PC-3 (cell line): Measurements from ENCODE around the gene IL32. TPM values are rescaled to one million over a fixed set of nuclear protein-coding genes. Genes with fewer than 3 reads are reported as not detected.
"Not testable (repeated sequence)": the region's sequence is repeated elsewhere in the genome, so short reads cannot be mapped to it uniquely, and the experiment has no call there.

Source experiments
- ATAC-seq: fragments of 200-7000 bp; cut with Tn5 transposase; 2 replicates; pipeline ENCODE4 v1.9.1; 2020; ENCODE audit warnings: mild to moderate bottlenecking, moderate library complexity
- BruUV-seq: library from RNA; stranded (reverse); fragments of 400-500 nt; replicated peaks from 2 replicates; lab custom pipeline; 2021; lab: Mats Ljungman, UMichigan
- CTCF ChIA-PET: fragments of 300-600 bp; sonication (Branson Sonifier 250); formaldehyde crosslinking; loops from one replicate; lab custom pipeline; 2022; ENCODE audit warnings: antibody characterized with exemption; lab: Charles Lee
- POLR2A ChIA-PET: fragments of 300-600 bp; sonication (Branson Sonifier 250); formaldehyde crosslinking; loops from one replicate; lab custom pipeline; 2022; ENCODE audit warnings: antibody characterized with exemption; ENCODE audit not compliant: unreplicated experiment; lab: Charles Lee
- DNase-seq: peaks from one replicate; pipeline ENCODE4 v3.0.0-alpha.2; 2015
- H2AFZ ChIP-seq: fragments of 300-600 bp; sonication (generic); 2 replicates; pipeline ENCODE4 v1.6.0; 2016; ENCODE audit warnings: antibody characterized with exemption, low read length
- H3F3A ChIP-seq: fragments of 300-600 bp; sonication (generic); one replicate; pipeline ENCODE4 v1.6.0; 2017; ENCODE audit warnings: antibody characterized with exemption, low read length, control low read depth, mild to moderate bottlenecking; ENCODE audit not compliant: unreplicated experiment
- H3K27ac ChIP-seq: fragments of 300-600 bp; sonication (generic); 2 replicates; pipeline ENCODE4 v1.5.1; 2016; ENCODE audit warnings: mild to moderate bottlenecking, low read length
- H3K27me3 ChIP-seq: fragments of 300-600 bp; sonication (generic); 2 replicates; pipeline ENCODE4 v1.6.1; 2016; ENCODE audit warnings: low read length, mixed read lengths
- H3K36me3 ChIP-seq: fragments of 300-600 bp; sonication (generic); 2 replicates; pipeline ENCODE4 v1.6.1; 2016; ENCODE audit warnings: low read depth, mixed run types, low read length, mixed read lengths
- H3K4me1 ChIP-seq: fragments of 300-600 bp; sonication (generic); 2 replicates; pipeline ENCODE4 v1.5.1; 2016; ENCODE audit warnings: low read length; ENCODE audit not compliant: insufficient read depth
- H3K4me2 ChIP-seq: fragments of 300-600 bp; sonication (generic); 2 replicates; pipeline ENCODE4 v1.6.0; 2016; ENCODE audit warnings: low read length
- H3K4me3 ChIP-seq: fragments of 300-600 bp; sonication (generic); 2 replicates; pipeline ENCODE4 v1.5.1; 2016; ENCODE audit warnings: mild to moderate bottlenecking, low read length, mixed read lengths
- H3K79me2 ChIP-seq: fragments of 300-600 bp; sonication (generic); 2 replicates; pipeline ENCODE4 v1.6.1; 2017; ENCODE audit warnings: low read length, mixed read lengths
- H3K9ac ChIP-seq: fragments of 300-600 bp; sonication (generic); 2 replicates; pipeline ENCODE4 v1.6.0; 2016; ENCODE audit warnings: mild to moderate bottlenecking, low read length
- H3K9me2 ChIP-seq: fragments of 300-600 bp; sonication (generic); replicated peaks from 2 replicates; pipeline ENCODE4 v1.6.1; 2016; ENCODE audit warnings: mixed run types, low read length, mixed read lengths
- H3K9me3 ChIP-seq: fragments of 300-600 bp; sonication (generic); 2 replicates; pipeline ENCODE4 v1.6.1; 2016; ENCODE audit warnings: low read length, mixed read lengths
- H4K20me1 ChIP-seq: fragments of 300-600 bp; sonication (generic); 2 replicates; pipeline ENCODE4 v1.6.1; 2016; ENCODE audit warnings: low read length, mixed read lengths
- EZH2 ChIP-seq: fragments of 300-600 bp; sonication (generic); IDR thresholded peaks from one replicate; pipeline ENCODE4 v1.6.1; 2017; ENCODE audit warnings: antibody characterized with exemption, mild to moderate bottlenecking, low read length; ENCODE audit not compliant: unreplicated experiment
- EZH2phosphoT487 ChIP-seq: fragments of 300-600 bp; sonication (generic); IDR thresholded peaks from 2 replicates; pipeline ENCODE4 v1.6.1; 2018; ENCODE audit warnings: mild to moderate bottlenecking, antibody characterized with exemption, low read length, borderline replicate concordance
- intact Hi-C: fragments of 100-400 bp; cut with micrococcal nuclease; formaldehyde crosslinking; loops from 2 replicates; pipeline ENCODE4 v1.9.0; 2023
- total RNA-seq: library from RNA; depleted of rRNA; stranded (reverse); fragments of >200 nt; gene quantifications from 2 replicates; pipeline ENCODE4 v1.2.3, GENCODE V29; 2014
- TF ChIP-seq, protein P1 (sequence below): fragments of 300-600 bp; sonication (generic); conservative IDR thresholded peaks from 2 replicates; pipeline ENCODE4 v1.5.1; 2017; ENCODE audit warnings: antibody characterized with exemption, low read depth, mild to moderate bottlenecking, low read length

IL32 gene
- total RNA-seq, 1 experiment from 2014 or later: 8.8 TPM

- CTCF ChIA-PET: no interaction called here
- POLR2A ChIA-PET: no interaction called here
- TF ChIP-seq, protein P1, sequence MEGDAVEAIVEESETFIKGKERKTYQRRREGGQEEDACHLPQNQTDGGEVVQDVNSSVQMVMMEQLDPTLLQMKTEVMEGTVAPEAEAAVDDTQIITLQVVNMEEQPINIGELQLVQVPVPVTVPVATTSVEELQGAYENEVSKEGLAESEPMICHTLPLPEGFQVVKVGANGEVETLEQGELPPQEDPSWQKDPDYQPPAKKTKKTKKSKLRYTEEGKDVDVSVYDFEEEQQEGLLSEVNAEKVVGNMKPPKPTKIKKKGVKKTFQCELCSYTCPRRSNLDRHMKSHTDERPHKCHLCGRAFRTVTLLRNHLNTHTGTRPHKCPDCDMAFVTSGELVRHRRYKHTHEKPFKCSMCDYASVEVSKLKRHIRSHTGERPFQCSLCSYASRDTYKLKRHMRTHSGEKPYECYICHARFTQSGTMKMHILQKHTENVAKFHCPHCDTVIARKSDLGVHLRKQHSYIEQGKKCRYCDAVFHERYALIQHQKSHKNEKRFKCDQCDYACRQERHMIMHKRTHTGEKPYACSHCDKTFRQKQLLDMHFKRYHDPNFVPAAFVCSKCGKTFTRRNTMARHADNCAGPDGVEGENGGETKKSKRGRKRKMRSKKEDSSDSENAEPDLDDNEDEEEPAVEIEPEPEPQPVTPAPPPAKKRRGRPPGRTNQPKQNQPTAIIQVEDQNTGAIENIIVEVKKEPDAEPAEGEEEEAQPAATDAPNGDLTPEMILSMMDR: no peak
- TF ChIP-seq EZH2phosphoT487 (no peak), EZH2 (no peak)
- ATAC-seq (no peak), DNase-seq (no peak)
- Histone ChIP-seq H3K4me1 (no peaks in the 10 kb centered on the region), H3K9me3 (no peaks in the 10 kb centered on the region), H3K27ac (no peak overlapping the region), H3K9me2 (no peaks in the 10 kb centered on the region), H3K9ac (no peak overlapping the region), H2AFZ (no peak overlapping the region), H3F3A (no peaks in the 10 kb centered on the region), H4K20me1 (no peaks in the 10 kb centered on the region), H3K27me3 (no peaks in the 10 kb centered on the region), H3K79me2 (no peaks in the 10 kb centered on the region), H3K36me3 (no peaks in the 10 kb centered on the region), H3K4me3 (no peak overlapping the region), H3K4me2 (no peak overlapping the region)
- BruUV-seq: no TSS peak
- intact Hi-C loops: no loop called here
These were observed 6.2 kb downstream of the IL32 start for GRCh38 chr16:3071655-3072054.

DNA sequence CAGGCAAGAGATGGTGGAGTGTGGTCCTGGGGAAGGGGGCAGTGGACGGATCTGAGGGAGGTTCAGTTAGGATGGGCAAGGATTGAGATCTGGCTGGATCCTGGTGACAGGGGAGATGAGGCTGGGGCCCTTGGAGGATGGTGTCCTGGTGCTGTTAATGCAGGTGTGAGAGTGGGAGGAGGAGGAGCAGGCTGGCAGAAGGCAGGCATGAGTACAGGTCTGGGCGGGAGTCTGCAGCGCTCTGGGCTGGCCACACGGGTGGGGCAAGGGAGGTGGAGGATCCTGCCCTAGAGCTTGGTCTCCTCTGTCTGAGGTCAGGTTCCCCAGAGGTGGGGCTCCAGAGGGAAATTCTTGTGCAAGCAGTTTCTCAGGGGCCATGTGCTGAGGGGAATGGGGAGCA, 6.7 kb downstream of the IL32 start:
- H3K36me3 ChIP-seq, H3K4me3 ChIP-seq, intact Hi-C loops, H3K4me2 ChIP-seq, H4K20me1 ChIP-seq, H3K27ac ChIP-seq, ATAC-seq, BruUV-seq, H3F3A ChIP-seq, H3K27me3 ChIP-seq, H3K4me1 ChIP-seq, H2AFZ ChIP-seq, POLR2A ChIA-PET, H3K79me2 ChIP-seq, H3K9ac ChIP-seq, H3K9me3 ChIP-seq, H3K9me2 ChIP-seq, DNase-seq, CTCF ChIA-PET: not testable (repeated sequence)

GRCh38 chr16:3072576-3073263, 7.3 kb downstream of the IL32 start:
- H3K36me3 ChIP-seq, BruUV-seq, H3K9me2 ChIP-seq, H4K20me1 ChIP-seq, H3K27ac ChIP-seq, CTCF ChIA-PET, H3K4me3 ChIP-seq, H3K79me2 ChIP-seq, H3K4me1 ChIP-seq, H2AFZ ChIP-seq, H3K27me3 ChIP-seq, H3K9me3 ChIP-seq, POLR2A ChIA-PET, DNase-seq, H3K9ac ChIP-seq, intact Hi-C loops, H3F3A ChIP-seq, H3K4me2 ChIP-seq, ATAC-seq: not testable (repeated sequence)

DNA sequence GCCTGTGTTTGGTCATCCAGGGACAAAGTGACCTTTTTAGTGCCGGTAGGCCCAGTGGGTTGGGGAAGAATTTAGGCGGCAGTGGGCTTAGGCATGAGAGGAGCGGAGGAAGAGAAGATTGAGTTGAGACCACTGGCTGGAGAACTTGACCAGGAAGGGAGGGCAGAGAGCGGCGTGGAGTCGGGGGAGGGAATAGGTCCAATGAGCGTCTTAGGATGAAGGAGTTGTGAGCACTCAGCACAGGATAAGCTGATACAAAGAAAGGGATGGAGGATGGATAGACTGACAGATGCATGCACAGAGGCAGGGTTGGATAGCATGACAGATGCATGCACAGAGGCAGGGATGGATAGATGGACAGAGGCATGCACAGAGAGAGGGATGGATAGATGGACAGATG, 8.0 kb downstream of the IL32 start:
- BruUV-seq: no TSS peak
- no peaks in the 10 kb centered on the region for H3K4me1 ChIP-seq
- H3K27me3 ChIP-seq: no peaks in the 10 kb centered on the region
- H3K9me2 ChIP-seq: no peaks in the 10 kb centered on the region
- no peaks in the 10 kb centered on the region for H3K36me3 ChIP-seq
- H3K4me2 ChIP-seq: no peak overlapping the region
- ChIA-PET POLR2A (no interaction called here), CTCF (no interaction called here)
- no peak for DNase-seq
- H3K9me3 ChIP-seq: no peaks in the 10 kb centered on the region
- no peaks in the 10 kb centered on the region for H4K20me1 ChIP-seq
- no peak overlapping the region for H3K9ac ChIP-seq
- H3K79me2 ChIP-seq: no peaks in the 10 kb centered on the region
- no peak overlapping the region for H3K27ac ChIP-seq
- H2AFZ ChIP-seq: no peak overlapping the region
- no peak for TF ChIP-seq EZH2phosphoT487
- TF ChIP-seq EZH2: no peak
- TF ChIP-seq, protein P1: no peak
- no peak overlapping the region for H3K4me3 ChIP-seq
- intact Hi-C loops: no loop called here
- no peak for ATAC-seq
- H3F3A ChIP-seq: no peaks in the 10 kb centered on the region
